Astrocyte of the spinal cord (primary cell): ENCODE results near the gene MSI2.

Source experiments
- DNase-seq: peaks from one replicate; pipeline ENCODE4 v3.0.0; 2011; ENCODE audit warnings: low read depth, low spot score
- H3K4me3 ChIP-seq: 2 replicates; pipeline ENCODE4 v1.5.1; 2011; ENCODE audit warnings: low read depth, mild to moderate bottlenecking, low read length, moderate library complexity
- in situ Hi-C: cut with HindIII; loops from 2 replicates; pipeline ENCODE4 v1.10.0; 2017; ENCODE audit warnings: low sequenced_read_pairs
- TF ChIP-seq, protein P1 (sequence below): IDR thresholded peaks from 2 replicates; pipeline ENCODE4 v1.5.1; 2012; ENCODE audit warnings: low read depth, mild to moderate bottlenecking, low read length, inconsistent platforms

The MSI2 gene

DNA sequence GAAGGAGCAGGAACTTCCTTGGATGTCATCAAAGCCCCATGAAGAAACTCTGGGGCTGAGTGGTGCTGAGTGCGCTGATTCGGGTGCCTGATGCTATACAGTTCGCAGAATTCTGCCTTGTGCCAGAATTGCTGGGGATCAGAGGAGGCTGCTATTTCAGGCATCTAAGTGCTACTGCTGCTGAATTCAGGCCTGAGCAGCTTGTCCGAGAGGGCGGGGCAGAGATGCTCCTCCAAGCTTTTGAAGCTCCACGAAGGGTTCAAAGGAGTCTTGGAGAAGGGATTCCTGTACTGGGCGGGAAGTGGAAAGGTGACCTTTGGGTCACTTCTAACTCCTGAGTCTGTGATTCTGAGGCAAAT lies 260.9 kb downstream of the MSI2 start:
- H3K4me3 ChIP-seq, result no peak overlapping the region
- TF ChIP-seq, protein P1, sequence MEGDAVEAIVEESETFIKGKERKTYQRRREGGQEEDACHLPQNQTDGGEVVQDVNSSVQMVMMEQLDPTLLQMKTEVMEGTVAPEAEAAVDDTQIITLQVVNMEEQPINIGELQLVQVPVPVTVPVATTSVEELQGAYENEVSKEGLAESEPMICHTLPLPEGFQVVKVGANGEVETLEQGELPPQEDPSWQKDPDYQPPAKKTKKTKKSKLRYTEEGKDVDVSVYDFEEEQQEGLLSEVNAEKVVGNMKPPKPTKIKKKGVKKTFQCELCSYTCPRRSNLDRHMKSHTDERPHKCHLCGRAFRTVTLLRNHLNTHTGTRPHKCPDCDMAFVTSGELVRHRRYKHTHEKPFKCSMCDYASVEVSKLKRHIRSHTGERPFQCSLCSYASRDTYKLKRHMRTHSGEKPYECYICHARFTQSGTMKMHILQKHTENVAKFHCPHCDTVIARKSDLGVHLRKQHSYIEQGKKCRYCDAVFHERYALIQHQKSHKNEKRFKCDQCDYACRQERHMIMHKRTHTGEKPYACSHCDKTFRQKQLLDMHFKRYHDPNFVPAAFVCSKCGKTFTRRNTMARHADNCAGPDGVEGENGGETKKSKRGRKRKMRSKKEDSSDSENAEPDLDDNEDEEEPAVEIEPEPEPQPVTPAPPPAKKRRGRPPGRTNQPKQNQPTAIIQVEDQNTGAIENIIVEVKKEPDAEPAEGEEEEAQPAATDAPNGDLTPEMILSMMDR, result no peak
- in situ Hi-C loops, result no loop called here
- no peak for DNase-seq

DNA sequence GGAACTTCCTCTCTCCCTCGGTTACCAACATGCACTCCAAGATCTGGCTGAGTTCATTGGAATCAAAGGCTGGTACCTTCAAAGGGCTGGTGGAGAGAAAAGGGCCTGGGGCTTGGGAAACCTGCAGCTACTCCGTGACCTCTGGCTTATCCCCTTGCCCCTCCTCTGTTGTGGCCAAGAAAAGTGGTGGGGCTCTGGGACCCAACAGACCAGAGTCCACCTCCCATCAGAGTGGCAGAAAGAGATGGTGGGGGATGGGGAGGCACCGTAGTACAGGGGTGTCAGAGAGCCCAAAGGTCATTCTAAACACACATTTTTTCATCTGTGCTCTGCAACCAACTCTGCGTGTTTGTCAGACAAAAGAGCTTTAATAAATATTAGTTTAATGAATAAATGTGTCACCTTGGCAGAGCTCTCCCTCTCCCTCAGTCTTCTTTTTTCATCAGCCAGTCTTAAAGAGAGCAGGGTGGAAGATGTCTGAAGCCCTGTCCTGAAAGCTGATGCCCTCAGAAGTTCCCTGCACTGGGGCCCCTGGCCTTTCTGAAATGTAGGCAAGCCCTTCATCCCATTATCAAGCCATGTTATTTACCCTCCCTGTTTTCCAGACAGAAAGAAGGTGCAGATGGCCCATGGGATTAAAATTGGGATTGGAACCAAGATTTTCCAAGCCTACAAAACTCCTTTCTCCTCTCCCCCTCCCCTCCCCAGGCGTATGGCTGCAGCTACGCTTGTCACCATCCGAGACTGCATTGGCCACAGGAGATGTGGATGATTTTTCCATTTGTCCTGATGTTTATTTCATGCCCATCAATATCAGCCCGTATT lies 261.5 kb downstream of the MSI2 start:
- in situ Hi-C loops, result no loop called here
- no peak for DNase-seq
- TF ChIP-seq, protein P1, result no peak
- no peak overlapping the region for H3K4me3 ChIP-seq

DNA sequence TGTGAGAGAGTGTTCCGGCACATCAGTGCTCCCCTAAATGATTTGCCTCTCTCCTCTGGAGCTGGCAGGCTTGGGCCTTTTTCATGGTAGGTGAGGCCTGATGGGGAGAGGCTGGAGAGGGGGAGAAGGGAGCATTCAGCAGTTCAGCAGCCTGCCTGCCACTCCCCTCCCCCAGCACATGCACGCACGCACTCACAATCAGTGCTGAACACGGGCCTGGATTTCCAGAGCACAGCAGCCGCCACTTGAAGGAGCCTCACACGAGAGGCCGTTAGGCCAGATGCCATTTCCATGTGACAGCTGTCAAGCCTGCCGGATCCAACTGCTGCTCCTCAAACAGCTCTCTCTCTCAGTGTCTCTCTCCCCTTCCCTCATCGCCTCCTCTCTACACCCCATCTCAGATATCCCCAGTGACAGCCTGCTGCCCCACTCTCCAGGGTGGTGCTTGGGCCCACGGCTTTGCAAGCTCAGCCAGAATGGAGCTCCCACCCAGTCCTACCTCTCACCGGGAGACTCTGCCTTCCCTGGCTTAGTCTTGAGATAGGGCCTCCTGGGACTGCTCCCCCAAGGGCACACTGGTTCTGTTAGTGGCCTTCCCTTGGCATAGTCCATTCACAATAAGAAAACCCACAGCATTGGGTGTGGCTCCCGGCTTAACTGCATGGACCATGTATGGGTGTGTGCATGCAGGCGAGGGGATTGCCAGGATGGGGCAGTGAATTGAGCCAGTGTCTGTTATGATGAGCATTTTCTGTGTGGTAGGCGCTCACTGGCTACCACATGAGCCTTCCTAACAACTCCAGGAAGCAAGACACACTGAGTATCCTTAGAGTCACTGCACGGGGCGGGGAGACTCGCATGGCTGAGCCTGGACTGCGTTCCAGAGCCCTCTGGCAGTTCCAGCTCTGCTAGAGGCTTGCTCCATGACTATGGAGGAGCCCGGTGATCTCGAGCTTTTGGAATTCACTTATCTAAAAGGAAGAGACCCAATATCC lies 262.6 kb downstream of the MSI2 start:
- DNase-seq, result peak; percentile 47
- in situ Hi-C loops, result no loop called here
- no peak overlapping the region for H3K4me3 ChIP-seq
- TF ChIP-seq, protein P1, result no peak

DNA sequence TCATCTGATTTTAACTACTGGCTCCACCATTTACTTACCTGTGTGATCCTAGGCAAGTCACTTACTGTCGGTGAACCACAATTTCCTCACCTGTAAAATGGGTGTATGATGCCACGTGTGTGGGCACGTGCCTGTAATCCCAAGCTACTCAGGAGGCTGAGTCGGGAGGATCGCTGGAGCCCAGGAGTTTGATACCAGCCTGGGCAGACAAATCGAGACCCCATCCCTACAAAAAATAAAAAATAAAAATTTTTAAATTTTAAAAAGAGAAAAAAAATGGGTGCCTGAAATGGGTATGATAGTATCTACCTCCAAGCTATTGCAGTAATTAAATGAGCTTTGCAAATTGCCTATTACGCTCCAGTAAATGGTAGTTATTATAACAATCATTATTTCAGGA lies 263.5 kb downstream of the MSI2 start:
- TF ChIP-seq, protein P1, result no peak
- no peak for DNase-seq
- in situ Hi-C loops, result no loop called here
- H3K4me3 ChIP-seq, result no peak overlapping the region

DNA sequence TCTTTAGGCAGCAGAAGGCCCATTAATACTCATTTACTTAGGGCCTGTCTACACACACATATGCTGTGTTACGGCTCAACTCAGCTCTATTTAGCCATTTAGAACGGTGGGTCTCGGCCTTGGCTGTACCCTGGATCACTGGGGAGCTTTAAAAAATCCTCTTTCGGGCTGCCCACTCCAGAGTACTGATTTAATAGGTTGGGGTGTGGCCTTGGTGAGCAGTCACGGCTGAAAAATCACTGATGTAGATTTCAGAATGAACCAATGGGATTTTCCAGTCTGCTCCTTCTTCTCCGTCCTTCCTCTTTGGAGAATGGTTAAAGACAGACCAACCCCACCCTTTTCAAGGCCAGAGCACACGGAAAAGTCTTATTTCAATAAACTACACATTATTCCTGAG lies 265.3 kb downstream of the MSI2 start:
- DNase-seq, result no peak
- no peak overlapping the region for H3K4me3 ChIP-seq
- in situ Hi-C loops, result no loop called here
- TF ChIP-seq, protein P1, result no peak

DNA sequence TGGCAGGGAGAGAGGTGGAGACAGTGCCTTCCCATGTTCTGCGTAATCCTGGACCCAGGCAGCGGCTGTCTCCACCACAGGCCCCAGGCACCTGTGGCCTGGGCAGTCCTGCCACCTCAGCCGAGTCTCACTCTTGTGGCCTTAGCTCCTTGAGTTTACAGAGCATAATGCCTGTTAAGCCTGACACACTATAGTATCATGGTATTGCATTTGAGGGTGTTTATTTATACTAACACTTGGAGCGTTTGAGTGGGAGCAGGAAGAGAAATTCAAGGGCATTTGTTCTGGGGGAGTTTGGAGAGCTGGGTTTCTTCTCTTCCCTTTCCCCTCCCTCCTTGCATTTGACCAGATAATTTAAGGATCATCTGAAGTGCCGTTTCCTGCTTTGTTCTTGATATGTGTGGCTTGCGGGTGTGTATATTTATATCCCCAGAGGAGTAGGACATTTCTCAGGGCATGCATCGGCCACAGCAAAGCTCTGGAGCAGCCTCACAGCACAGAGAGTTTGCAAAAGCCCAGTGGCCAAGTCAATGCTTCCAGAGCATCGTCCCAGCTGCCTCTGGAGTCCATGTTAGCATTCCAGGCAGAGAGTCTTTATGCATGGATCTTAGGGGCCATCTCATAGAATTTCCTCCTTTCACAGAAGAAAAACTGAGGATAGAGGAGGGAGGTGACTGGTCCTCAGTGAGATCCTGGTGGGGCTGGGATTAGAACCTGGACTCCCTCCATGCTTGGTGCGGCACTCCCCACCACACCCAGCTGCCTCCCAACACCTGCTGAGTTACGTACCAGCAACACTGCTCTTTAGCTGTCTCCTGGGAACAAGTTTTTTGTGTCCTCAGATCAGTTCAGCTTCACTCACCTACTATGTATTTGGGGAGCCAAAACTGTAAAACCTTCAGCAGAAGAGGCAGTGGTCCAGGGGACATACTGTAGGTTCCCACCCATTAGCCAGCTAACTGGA lies 266.0 kb downstream of the MSI2 start:
- H3K4me3 ChIP-seq, result no peak overlapping the region
- TF ChIP-seq, protein P1, result no peak
- in situ Hi-C loops, result no loop called here
- DNase-seq, result no peak
